SW 1271 (cell line): ENCODE data around the gene PHLPP1.
"Not testable (repeated sequence)": the region's sequence is repeated elsewhere in the genome, so short reads cannot be mapped to it uniquely, and the experiment has no call there.

Source experiments
- DNase-seq, 2 experiments: peaks; one replicate each; lab custom pipeline; 2025; lab: John Stamatoyannopoulos, UW

Gene PHLPP1

DNA sequence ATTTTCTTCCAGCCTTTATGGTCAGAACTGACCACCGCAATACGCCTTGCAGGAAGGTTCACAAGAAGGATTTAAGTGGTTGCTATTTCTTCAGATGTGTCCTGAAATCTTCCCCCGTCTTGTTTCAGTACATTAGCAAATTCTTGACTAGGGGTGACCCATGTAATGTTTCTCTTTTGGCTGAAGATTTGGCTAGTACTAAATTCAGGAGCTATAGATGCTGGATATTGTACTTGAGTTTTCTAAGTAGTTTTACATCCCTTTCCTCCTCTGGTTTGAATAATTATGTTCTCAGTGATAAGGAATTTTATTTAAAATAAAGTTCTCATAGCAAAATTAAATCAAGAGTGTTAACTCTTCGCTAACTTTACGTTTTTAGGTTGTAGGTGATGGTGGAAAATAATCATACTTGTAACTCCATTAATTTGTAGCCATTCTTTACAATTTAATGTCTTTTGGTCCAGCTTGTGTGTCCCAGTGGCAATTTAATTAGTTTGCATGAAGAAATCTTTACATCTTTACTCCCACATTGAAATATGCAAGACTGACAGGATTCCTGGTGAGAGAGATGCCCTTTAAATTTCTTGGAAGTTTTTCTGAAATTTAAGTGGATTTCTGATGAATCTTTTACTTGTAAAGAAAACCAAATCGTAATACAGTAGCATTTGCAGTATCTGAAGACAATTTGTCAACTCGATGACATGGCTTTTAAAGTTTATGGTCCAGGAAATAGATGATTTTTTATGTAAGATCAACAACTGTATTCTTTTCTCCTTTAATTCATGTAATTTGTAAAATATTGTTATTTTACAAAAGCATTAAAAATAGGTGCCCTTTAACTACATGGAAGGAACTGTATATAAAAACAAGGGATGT lies 2.8 kb downstream of the PHLPP1 start:
- DNase-seq, result no peak

DNA sequence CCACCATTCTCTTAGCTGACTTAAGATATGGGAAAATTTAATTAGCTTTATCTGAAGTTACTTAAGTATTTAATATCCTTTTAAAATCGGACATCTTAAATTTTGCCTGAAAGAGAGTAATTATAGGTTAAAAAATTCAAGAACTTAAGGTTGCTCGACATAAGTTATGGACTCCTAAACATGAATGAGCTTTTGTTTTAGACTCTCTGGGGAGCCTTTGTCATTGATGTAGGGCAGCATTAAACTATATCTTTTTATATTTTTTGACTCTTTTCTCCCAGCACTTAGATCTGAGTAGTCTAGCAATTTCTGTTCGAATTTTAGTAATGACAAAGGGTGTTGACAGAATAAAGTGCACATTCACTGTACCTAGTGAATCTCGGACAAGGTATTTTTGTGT lies 4.7 kb downstream of the PHLPP1 start:
- DNase-seq, result no peak

DNA sequence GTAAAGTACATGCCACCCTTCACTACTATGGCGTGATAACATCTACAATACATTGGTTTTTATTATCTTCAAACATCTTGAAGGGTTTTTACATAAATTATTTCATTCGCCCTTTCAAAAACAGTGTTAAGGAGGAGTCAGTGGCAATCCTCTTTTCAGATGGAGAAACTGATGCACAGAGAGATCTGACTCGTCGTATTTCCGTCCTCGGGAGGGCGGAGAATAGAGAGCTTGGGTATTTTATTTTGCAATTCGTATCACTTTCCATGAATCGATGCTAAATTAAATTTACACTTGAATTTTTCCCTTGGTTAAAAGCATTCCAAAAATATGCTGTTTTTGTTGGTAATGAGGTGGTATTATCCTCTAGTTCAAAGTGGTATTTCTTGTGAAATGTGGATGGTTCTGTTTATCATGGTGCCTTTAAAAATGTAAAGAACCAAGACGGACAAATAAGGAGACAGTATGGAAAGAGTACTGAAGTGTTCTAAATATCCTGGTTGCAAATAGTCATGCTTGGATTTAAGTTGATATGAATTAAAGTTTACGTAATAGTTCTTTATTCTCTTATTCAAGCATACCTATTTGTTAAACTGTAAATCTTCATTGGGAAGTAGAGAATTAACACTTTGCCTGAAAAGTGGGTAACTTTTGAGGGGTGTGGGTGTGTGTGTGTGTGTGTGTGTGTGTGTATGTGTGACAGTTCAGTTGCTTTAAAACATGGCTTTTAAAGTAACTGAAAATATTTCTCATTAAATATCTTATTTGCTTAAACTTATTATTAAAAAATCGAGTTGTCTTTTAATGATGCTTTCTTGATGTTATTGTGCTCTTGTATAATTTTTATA lies 5.6 kb downstream of the PHLPP1 start:
- DNase-seq, result no peak

DNA sequence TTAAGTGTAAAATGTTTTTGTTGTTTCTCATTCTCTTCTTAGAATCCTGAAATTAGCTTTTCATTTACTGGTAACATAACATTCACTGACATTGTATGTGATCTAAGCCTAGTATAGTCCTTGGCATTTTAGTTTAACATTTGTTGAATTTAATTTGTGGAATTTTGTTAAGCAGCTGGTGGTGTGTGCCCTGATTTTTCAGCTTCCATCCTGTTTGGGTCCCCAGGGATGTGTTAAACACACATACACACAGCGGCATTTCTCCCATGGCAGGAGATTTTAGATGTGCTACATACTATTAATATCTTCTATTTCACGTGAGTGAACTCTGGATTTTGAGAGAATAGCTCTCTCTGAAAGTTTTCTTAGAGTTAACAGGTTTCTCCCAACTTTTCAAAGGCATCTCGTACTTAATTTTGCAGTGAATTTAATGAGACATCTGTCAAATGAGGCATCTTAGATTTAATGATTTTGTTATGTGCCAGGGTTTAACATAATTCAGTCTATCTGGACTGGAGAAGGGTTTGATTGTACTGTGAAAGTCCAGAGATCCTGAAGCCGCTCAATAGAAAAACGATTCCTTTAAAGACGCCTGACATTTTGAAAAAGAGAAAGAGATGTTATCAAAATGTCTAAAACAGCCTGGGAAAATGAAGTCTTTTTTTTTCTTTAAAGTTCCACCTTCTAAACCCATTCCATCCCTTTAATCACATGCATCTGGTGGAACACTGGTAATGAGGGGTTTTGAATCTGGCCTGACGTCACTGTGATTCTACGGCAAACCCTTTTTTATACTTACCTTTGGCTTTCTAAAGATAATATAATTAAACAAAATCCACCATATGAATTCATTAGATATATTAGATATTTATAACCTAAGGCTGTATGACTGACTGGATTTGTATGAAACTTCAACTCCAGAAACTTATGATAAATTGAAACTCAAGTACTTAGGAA lies 6.8 kb downstream of the PHLPP1 start:
- no peak for DNase-seq

DNA sequence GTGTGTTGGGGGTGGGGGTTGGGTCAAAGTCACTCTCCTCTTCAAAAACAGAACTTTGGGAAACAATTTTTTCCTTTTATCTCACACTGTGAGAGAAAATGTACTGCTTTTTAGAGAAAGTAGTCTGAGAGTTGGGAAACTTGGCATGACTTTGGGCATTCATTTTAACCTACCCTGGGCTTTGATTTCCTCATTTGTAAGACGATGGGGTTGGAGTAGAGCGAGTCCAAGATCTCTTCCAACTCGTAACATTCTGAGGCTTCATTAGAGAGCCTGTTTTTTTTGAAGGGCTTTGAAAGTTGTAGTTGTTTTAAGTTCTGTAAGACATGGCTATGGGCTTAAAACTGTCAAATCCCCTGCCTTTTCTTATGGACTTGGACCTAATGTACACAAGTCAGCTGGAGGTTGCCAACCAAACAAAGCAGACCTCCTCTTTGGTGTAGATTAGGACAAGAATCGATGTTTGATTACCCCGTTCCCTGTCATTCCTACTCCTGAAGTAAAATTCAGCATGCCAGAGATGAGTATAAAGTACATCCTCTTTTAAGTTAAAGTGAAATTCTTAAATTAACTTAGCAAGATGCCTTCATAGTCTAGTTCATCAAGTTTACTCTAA lies 8.4 kb downstream of the PHLPP1 start:
- DNase-seq, result no peak

DNA sequence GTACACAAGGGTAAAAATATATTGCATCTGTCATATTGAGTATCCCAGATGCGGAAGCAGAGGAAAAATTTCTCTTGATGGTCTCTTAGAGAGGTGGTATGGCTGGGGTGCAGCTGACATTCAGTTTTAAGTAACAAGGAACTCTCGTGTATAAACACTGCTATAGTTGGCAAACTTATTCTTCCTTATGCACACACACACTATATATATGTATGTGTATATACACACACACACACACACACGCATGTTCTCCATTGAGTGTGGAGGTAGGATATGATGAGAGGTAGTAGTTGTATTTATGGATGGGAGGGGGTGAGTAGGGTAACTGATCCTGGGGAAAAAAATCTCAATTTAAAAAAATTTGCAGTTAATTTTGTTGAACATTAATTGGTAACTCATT lies 10.6 kb downstream of the PHLPP1 start:
- no peak for DNase-seq

DNA sequence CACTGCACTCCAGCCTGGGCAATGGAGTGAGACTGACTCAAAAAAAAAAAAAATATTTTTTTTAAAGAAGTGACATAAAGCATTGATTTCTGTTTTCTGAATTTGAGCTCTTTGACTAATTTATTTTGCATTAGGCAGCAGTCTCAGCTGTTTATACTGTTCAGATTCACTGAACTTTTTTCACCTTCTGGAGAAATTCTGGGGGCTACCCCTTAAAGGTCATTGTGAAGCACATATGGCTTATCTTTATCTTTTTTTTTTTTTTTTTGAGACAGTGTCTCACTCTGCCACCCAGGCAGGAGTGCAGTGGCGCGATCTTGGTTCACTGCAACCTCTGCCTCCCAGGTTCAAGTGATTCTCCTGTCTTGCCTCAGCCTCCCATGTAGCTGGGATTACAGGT lies 12.9 kb downstream of the PHLPP1 start:
- no peak for DNase-seq

DNA sequence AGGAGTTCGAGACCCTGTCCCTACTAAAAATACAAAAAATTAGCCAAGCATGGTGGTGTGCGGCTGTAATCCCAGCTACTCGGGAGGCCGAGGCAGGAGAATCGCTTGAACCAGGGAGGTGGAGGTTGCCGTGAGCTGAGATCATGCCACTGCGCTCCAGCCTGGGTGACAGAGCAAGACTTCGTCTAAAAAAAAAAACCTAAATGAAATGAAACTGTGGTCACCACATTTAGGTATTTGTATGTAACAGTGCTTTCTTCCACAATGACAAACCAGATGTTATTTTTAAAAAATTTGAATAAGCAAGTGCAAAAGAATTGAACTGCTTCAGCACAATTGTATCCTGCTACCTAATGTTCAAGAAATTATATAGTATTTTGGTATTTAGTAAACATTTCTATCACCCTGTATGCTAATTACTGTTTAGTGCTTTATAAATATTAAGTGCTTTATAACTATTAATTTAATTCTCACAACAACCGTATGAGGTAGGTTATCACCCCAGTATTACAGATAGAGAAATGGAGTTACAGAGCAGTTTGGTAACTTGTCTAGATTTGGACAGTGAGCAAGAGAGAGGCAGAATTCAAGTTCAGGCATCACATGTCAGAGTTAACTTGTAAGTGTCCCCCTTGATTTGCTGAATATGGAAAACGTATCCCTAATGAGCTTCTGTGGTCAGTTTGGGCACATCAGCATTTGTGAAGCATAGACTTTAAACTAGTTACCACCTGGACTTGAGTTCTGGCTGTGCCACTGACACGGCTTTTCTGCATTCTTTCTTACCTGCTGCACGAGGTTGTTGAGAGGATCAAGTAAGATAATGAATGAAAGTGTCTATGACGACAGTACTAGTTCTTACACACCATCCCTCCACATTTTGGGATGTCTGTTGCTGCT lies 14.4 kb downstream of the PHLPP1 start:
- DNase-seq, result no peak

DNA sequence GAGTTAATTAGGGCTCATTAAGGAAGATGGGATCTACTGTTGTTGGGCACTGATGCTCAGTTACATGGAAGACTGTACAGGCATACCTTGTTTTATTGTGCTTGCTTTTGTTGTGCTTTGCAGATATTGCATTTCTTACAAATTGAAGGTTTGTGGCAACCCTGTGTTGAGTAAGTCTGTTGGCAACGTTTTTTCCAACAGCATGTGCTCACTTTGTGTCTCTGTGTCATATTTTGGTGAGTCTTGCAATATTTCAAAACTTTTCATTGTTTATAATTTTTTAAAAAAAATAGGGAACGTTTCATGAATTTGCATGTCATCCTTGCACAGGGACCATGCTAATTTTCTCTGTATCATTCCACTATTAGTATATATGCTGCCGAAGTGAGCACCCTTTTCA lies 15.6 kb downstream of the PHLPP1 start:
- DNase-seq, result no peak

DNA sequence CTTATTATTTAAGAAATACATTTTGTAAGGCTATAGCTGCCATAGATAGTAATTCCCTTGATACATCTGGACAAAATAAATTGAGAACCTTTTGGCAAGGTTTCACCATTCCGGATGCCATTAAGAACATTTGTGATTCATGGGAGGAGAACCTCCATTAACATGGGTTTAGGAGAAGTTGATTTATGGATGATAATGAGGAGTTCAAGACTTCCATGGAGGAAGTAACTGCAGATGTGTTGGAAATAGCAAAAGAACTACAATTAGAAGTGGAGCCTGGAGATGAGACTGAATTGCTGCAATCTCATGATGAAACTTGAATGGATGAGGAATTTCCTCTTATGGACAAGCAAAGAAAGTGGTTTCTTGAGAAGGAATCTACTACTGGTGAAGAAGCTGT lies 17.3 kb downstream of the PHLPP1 start:
- DNase-seq, result no peak

DNA sequence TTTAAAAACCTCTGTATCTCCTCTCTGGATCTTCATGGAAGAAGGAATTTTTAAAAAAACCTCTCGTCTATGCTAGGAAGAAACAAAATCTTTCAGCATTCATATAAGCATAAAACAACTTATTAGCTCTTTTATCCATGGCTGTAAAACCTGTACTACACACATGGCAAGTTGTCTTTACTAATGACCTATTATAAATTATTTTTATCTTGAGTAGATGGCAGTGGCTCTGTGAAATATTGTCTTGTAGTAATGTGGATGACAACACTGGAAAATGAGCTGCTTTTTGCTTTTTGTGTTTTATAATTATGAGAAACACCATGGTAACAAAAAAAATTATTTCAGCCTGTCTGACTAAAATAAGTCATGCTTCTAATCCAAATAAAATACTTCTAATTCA lies 18.9 kb downstream of the PHLPP1 start:
- DNase-seq, result no peak

DNA sequence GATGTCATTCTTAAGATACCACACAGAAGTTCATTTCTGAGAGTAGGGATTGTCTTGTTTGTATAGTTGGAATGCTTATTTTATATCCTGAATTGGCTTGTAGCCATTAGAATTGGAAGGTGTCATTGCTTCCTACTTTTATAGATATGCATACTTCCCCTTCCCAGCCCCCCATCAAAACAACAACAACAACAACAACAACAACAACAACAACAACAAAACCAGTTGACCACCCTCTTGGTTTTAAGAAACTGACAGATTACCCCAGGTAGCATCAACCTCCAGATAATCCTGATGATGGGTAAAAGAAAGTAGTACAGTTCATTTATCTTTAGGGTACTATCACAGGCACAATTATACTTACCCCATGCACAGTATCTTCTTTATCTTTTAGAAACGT lies 20.0 kb downstream of the PHLPP1 start:
- DNase-seq, result no peak

DNA sequence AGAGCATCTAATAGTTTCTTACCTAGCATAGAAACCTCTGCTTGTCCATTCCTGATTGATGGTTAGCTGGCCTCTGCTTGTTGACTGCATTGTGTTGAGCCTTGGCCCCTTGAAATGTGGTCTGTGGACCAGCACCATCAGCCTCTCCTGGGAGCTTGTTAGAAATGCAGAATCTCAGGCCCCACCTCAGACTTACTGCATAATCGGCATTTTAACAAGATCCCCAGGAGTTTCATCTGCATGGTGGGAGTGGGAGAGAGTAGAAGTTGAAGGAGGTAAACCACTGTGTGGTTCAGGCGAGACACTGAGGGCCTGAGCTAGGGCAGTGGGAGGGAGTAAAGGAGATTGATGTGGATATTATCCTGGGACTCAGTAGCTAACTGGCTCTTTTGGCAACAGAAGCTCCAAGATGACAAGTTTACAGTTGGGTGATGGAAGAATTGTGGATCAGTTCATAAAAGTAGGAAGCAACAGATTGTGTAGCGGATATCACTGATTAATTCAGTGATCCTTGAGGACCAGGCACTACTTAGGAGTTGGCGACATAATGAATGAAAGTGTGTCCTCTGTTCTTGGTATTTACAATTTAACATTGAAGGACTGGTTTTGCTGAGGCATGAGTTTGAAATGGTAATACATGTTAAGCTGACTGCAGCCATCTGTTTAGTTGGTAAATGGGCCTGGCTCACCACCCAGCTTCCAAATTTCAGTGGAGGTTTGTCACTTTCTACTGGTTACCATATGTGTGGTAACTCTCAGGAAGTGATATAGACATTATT lies 20.9 kb downstream of the PHLPP1 start:
- no peak for DNase-seq

DNA sequence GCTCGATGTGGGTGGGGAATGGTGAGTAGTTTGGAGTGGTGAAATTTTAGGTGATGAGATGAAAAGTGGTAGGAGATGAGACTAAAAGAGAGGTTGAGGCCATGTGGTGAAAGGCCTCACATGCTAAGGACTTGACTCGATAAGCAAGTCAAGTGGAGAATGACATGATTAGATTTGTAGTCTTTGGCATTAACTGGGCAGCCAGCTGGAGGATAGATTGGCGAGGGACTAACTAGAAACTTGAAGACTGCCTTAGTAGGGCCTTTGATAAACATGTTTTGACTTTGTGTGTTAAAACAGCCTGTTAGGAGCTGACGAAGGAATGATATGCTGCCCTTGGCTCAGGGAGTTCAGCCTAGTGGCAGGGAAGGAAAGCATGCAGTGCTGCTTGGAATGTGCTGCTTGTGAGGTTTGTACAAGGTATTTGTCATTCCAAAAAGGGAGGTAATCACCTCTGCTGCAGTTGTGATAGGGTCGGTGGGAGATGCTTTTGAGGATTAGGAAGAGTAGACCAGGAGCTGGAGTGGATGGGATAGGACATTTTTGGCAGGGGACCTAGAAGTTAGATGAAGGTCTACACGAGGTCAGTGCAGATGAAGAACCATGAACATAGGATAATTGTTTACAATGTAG lies 22.0 kb downstream of the PHLPP1 start:
- no peak for DNase-seq

DNA sequence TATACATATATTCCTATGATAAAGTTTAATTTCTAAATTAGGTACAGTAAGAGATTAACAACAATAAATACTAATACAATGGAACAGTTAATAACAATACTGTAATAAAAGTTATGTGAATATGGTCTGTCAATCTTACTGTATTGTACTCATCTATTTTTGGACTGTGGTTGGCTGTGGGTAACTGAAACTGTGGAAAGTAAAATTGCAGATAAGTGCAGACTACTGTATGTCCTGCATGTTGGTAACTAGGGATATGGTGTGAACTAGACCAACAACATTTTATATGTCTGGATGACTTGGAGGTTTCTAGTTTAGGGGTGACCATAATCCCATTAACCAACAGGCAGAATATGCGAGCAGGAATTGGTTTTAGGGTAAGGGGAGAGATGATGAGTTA lies 23.3 kb downstream of the PHLPP1 start:
- DNase-seq, result no peak

DNA sequence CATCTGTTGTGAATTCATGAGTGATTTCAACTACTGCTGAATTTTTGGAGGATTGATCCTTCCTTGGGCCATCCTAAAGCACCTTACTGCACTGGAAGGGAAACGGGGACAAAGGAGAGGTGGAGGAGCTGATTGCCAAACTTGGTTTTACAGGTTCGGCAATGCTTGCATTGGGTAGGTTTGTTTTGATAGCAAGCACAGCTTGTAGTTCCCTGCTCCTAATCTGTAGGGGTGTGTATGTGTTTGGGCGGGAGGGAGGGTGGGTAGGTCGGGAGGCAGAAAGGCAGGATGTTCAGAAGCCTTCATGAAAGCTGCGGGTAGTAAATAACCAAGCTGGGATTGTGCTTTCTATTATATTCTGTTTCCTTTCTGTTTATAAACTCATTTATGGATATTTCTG lies 24.6 kb downstream of the PHLPP1 start:
- DNase-seq, result no peak

DNA sequence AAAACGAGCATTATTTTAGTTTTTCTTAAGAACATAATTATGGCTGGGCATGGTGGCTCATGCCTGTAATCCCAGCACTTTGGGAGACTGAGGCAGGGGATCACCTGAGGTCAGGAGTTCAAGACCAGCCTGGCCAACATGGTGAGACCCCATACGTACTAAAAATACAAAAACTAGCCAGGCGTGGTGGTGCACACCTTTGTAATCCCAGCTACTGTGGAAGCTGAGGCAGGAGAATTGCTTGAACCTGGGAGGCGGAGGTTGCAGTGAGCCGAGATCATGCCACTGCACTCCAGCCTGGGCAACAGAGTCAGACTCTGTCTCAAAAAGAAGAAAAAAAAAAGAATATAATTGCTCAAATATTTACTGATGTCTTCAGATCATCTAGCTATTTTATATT lies 25.3 kb downstream of the PHLPP1 start:
- not testable (repeated sequence) for DNase-seq

DNA sequence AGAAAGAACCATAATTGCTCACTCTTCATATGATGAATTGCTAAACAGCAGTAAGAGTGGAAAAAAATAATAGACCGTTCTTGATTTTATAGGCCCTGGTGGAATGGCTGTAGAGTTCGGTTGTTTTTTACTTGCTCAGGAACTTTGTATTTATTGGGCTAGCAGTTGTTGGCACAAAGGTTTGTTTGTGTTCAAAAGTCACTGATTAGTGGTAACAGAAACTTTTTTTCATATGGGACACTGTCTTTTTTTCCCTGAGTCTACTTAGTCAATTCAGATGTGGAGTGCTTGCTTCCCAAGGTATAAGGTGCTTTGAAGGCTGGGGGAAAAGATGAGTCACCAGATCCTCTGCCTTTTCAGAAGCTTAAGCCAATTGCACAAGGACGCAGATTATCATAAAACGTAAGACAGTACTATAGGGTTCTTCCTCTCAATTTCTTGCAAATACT lies 25.8 kb downstream of the PHLPP1 start:
- no peak for DNase-seq

DNA sequence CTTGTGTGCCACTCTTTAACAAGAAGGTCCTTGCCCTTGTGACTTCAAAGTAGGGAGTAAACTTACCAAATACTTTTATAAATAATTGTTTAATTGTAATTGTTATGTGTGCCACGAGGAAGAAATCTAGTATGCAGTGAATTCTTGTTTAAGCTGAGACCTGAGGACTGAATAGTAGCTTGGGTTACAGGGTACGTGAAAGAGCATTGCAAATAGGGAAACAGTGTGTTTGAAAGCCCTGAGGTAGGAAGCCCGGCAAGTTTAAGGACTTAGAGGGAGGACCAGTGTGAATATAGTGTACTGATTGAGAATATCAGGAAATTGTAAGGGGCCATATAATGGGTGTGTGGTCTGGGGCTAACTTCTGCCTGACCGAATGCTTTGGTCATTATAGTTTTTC lies 26.2 kb downstream of the PHLPP1 start:
- no peak for DNase-seq
